GM18867 (cell line): ENCODE results near the gene ZNF317.

Experiments
- ATAC-seq: cut with Tn5 transposase; IDR thresholded peaks from one replicate; pipeline ENCODE4 v1.9.1; 2021; ENCODE audit warnings: mild to moderate bottlenecking, moderate library complexity; ENCODE audit not compliant: unreplicated experiment

ZNF317 gene

DNA sequence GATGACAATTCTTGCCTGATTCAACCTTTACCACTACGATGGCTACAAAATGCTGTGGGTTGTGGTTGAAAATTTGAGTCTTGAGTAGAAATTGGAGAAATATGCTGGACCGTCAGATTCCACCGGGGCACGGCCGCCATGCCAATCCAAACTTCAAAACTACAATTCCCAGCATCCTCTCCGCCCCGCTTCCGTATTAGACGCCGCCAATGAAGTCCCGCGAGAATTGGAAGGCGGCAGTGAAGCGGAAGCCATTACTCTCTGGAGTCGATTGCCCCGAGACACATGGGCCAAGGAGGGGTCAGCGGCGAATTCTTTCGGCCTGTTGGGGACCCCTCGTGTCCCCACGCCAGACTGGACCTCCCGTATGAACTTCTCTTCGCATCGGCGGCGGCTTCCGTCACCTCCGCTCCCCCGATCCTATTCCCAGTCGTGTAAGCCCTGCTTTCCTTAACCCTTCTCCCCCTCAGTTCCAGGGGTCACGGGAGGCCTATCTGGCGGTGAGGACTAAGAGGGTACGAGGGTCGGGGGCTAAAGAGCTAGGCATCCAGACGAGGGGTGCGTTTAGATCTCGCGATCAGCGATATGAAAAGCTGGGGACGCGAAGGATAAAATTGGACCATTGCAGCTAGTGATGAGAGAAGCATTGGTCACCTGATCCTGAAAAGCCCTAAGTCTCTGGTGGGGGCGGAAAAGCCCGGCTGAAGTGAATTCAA, at the start of gene ZNF317:
TSS of gene ZNF317 (plus strand) at position 239 of the 716 bp plus-strand sequence. CDS start 15,620 bp downstream, outside the sequence.
- ATAC-seq, result peak; percentile 97

DNA sequence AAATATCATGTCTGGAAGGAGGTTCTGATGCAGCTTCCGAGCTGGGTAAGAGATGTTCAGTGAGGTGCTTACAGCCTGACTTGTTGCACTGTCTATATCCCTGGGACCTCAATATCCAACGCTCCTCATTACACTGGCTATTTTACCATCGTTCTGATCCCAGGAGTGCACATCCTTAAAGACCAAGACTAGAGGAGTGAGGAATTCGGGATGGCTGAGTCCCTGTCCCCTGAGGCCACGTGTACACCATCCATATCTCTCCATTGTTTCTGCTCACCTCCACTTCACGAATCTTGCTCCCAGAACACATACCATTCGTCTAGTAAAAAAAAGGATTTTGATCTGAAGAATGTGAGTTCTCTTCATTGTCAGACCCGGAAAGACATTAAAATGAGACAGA, 32.8 kb upstream of the ZNF317 start, which contains the start of gene OR7G2:
TSS of gene OR7G2 (minus strand) at position 101 of the 400 bp plus-strand sequence. CDS start 4,232 bp downstream, outside the sequence.
- no peak for ATAC-seq

DNA sequence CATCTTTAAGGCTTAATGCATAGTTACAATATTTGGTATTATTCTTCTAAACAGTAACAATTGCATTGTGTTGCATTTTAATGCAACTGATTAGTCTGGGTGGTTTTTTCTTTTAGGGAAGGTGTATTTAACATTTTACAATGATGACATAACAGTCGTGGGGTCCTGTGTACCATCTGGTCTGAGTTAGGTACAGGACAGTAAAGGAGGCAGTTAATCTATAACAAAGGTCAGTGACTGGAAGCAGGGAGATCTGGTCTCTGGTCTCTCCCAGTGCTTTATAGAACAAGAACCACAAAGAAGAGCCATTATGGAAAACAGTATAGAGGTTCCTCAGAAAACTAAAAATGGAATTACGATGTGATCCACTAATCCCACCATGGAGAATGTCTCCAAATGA, 30.2 kb upstream of the ZNF317 start:
- no peak for ATAC-seq

DNA sequence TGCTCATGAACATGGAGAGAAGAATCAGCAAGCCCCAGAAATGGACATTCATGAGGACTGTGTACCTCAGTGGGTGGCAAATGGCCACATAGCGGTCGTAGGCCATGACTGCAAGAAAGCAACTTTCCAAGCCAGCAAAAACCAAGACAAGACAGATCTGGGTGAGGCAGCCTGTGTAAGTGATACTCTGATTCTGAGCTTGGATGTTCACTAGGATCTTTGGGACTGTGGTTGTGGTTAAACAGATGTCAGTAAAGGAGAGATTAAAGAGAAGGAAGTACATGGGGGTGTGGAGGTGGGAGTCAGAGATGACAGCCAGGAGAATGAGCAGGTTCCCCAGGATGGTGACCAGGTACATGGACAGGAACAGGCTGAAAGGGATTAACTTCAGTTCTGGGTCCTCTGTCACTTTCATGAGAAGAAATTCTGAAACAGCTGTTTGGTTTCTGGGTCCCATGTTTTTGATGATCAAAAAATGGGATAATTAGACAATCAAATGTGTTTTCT, 24.8 kb upstream of the ZNF317 start, which contains the start of gene OR7G1:
TSS of gene OR7G1 (minus strand) at position 457 of the 507 bp plus-strand sequence. CDS start at position 457, 0 bp downstream.
- no peak for ATAC-seq

DNA sequence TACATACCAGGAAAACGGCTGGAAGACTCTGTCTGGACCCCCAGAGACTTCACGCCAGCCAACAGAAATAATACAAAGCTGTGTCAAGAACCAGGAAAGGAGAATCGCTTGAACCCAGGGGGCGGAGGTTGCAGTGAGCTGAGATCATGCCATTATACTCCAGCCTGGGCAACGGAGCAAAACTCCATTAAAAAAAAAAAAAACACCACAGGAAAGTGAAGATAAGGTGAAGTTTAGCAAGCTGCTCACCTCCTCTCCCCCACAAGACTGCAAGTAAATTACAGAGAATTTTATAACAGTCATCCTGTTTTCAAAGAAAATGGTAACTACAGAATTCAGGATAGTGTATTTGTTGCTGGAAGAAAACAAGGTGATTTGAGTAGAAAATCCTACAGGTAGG, 23.6 kb upstream of the ZNF317 start:
- ATAC-seq, result no peak

DNA sequence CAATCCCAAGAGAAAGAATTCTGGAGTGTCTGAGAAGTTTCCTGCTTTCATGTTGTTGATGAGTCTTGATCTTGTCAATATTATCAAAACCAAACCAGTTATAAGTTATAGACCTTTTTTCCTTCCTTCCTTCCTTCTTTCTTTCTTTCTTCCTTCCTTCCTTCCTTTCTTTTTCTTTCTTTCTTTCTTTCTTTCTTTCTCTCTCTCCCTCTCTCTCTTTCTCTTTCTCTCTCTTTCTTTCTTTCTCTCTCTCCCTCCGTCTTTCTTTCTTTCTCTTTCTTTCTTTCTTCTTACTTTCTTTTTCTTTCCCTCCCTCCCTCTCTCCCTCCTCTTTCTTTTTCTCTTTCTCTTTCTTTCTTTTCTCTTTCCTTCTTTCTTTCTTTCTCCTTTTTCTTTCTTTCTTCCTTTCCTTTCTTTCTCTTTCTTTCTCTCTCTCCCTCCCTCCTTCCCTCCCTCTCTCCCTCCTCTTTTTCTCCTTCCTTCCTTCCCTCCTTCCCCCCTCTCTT, 13.2 kb upstream of the ZNF317 start, which contains the start of gene OR7G3:
TSS of gene OR7G3 (minus strand) at position 51 of the 506 bp plus-strand sequence. CDS start at position 51, 0 bp downstream.
- no peak for ATAC-seq

DNA sequence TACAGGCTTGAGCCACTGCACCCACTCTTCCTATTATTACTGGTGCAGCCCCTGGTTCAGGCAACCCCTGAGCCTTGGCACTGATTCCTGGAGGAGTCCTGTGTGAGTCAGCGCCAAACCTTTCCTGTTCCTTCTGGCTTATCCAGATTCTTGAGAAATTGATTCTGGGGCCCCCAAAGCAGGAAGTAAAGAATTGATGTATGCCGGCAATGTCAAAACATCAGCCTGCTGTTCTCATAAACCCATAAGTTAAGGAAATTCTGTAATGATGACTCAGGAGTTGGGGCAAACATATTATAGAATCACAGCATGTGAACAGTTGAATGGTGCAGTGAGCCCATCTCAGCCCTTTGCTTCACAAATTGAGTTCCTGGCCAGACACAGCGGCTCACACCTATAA, 12.0 kb upstream of the ZNF317 start:
- no peak for ATAC-seq

DNA sequence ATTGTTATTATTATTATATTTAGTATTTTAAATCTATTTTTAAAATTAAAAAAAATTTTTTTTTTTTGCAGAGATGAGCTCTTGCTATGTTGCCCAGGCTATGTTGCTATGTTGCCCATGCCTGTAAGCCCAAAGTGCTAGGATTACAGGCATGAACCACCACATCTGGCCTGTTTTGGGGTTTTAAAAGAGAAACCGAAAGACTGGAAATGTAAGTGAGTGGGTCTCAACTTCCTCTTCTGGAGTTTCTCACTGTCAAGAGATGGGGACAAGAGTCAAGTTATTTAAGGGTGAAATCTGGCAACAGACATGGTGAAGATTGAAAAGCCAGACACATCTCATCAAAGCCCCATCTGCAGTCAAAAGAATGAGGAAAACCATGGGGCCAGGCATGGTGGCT, 9.2 kb upstream of the ZNF317 start:
- ATAC-seq, result no peak

DNA sequence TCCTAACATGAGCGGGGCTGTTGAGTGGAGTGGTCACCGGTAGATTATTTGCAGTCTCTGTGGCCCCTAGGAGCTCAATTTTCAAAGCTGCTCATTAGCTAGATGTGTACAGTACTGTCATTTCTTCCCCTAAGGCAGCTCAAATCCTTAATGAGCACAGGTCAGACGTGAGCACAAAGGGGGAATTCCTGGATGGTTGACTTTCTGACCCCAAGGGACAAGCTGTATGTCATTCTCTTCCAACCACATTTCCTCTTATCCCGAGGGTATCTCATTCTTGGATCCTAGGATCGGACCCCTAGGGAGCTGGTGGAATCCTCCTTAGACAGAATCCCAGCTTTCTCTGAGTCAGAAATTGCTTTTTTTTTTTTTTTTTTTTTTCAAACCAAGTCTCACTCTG, 7.8 kb upstream of the ZNF317 start:
- ATAC-seq, result no peak

DNA sequence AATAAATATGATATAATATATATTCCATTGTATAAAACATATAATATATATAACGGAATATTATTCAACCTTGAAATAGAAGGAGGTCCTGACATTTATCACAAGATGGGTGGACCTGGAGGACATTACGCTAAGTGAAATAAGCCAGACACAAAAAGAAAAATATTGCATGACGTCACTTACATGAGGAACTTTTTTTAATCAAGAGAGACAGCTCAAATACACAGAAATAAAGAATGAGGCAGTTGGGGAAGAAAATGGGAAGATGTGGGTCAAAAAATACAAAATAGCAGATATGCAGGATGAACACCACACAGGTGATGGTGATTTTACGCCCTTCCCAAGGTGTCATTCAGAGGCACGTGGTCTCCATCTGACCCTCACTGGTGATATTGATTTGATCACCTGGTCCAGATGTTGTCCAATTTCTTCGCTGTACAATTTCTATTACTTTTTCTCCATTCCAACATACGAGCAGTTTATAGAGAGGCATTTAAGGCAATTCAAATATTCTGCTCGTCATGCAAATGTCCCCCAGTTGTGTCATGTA, 513 bp upstream of the ZNF317 start:
- peak; percentile 10 for ATAC-seq

DNA sequence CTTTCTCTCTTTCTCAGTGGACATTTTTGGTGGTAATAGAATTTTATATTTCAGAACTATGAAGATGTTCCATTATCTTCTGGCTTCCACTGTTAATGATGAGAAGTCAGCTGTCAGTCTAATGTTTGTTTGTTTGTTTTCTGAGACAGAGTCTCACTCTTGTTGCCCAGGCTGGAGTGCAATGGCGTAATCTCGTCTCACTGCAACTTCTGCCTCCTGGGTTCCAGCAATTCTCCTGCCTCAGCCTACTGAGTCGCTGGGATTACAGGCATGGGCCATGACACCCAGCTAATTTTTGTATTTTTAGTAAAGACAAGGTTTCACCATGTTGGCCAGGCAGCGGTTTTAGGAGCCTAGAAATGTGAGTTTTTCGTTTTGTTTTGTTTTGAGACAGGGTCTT, 4.7 kb downstream of the ZNF317 start:
- ATAC-seq, result no peak

DNA sequence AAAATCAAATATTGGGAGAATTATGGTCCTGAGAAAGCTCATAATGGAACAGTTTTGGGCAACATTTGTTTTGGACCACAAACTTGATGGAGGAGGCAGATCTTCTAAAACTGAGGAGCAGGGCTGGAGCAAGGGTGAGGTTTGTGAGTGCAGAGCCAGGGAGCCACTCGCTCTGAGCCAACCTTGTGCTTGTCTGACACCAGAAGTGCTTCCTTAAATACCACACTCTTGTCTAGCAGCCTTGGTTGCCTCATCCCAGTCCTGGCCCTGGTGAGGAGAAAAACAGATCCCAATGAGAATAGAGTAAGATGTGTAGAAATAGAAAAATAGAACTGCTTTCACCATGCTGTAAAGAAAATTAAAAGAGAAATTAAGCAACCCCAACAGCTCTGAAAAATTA, 6.7 kb downstream of the ZNF317 start:
- no peak for ATAC-seq

DNA sequence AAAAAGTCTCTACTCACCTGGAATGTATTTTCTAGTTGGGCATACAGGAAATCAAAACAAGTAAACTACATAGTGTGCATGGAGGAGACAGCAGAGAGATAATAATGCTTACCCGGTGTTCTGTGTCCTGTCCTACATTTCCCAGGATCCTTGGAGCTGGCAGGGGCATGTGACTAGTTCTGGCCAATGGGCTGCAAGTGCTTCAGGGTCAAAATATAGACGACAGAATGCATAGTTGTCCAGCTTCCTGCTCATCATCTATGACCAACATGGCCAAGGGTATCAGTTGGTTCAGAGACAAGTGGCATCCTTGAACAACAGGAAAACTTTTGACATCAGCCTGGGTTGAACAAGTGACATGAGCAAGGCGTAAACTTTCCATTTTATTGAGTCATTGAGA, 8.5 kb downstream of the ZNF317 start:
- no peak for ATAC-seq

DNA sequence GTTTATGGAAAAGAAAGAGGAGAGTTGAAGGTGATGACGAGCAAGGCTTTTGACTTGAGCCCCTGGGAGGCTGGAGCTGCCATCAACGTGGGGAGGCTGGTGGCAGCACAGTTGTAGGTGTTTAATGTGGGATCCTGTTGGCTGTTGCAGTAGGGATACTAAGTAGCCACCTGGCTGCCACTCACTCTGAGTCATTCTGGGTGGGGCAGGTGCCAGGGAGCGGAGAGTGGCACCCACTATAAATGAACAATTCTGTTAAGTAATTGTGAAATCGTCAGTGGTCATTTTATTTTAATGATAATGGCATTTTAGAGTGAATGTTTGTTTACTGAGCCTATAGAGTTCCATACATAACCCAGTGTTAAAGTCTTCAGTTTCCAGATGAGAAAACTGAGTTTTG, 9.8 kb downstream of the ZNF317 start:
- no peak for ATAC-seq

DNA sequence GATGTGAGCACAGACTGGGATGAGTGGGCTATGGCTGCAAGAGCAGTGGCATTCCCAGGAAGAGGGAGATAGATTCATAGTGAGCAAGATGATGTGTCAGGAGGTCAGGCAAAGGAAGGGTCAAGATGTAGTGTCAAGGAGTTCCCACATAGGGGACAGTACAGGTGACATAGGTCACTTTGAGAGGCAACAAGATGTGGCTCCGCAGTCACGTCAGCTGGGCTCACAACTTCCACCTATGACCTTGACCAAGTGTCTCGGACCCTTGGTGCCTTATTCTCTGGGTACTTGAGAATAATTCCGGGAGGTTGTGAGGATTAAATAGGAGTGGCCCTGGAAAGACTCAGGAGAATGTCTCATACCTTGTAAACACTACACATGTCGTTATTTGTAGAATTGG, 10.5 kb downstream of the ZNF317 start:
- no peak for ATAC-seq

DNA sequence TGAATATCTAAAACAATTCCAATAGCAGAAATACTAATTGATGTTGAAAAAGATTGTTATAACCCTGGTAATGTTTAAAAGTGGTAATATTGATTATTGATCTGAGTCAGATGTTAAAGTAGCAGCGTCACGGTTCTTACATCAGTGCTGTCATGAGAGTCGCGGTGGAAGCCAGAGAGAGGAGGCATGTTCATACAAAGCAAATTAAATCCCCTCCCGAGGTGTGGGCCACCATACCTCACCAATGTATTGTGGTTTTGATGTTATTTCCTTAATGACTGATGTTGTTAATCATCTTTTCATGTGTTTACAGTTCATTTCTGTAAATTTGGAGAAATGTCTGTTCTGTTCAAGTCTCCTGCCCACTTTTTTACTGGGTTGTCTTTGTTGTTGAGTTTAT, 11.2 kb downstream of the ZNF317 start:
- no peak for ATAC-seq

DNA sequence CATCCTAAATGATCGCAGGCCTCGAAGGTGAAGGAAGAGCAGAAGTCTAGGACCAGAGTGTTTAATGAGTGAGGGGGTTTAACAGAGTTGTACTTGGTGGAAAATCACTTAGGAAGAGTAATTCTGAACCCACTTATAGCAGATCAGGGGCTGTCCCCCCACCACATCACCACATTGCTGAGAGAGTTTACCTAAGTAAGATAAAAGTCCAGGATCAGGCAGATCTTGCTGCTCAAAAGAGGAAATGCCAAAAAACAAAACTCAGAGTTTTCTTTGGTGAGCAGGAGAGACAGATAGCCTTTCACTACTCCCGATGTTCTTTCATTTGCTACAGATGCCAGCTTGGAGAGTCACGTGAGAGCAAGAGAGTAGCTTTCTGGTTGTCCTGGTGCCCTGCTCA, 15.4 kb downstream of the ZNF317 start:
- no peak for ATAC-seq

DNA sequence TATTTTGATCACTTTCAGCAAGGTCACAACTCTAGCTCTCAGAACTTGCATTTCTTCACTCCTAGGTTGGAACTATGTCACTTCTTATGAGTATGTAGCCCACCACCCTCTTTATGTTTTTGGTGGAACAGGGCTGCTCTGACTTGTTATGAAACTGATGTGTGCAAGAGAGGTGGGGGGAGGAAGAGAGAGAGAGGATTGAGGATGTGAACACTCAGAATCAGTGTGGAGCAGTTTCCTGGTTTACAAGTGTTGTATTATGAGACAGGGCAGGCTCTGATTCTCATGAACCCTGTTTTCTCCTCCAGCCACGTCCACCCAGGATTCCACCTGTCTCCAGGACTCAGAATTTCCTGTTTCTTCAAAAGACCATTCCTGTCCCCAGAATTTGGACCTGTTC, 16.1 kb downstream of the ZNF317 start:
- no peak for ATAC-seq

DNA sequence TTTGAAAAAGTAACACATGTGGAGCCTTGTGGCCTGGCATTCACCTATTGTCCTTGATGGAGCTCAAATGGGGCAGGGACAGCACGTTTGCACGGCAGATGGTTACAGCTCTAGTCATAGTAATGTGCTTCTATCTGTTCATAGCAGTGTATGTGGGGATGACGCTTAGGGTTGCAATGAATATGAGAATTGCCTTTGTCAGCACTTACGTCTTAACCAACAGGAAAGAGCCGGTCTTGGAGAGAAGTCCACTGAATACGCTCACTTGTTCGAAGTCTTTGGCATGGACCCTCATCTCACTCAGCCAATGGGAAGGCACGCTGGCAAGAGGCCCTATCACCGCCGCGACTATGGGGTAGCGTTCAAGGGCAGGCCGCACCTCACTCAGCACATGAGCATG, 19.7 kb downstream of the ZNF317 start:
- ATAC-seq, result no peak

DNA sequence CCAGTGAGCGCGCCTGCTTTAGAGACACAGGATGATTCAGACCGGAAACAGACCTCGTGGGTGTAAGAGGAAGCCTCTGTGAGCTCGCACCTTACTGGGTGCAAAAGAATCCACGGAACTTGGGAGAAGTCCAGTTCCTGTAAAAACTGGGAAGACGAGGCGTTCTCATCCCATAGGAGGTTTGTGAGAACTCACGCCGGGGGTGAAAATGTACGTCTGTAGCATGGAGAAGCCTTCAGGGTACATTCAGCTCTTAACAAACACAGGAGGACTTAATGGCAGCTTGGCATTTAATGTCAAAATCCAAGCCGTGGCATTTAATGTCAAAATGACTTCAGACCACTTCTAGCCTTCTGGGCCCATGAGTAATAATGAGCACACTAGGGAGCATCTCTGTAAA, 21.2 kb downstream of the ZNF317 start:
- ATAC-seq, result no peak

DNA sequence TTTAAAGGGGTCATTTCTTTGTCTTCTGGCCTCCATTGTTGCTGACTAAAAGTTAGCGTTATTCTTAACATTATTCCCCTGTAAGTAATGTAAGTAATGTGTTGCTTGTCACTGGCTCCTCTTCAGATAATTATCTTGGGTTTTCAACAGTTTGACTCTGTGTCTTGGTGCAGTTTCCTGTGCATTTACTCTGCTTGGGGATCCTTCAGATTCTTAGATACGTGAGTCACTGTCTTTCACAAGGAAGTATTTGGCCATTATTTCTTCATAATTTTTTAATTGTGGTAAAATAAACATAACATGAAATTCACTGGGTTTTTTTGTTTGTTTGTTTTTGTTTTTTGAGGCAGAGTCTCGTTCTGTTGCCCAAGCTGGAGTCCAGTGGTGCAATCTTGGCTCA, 25.1 kb downstream of the ZNF317 start:
- ATAC-seq, result no peak

DNA sequence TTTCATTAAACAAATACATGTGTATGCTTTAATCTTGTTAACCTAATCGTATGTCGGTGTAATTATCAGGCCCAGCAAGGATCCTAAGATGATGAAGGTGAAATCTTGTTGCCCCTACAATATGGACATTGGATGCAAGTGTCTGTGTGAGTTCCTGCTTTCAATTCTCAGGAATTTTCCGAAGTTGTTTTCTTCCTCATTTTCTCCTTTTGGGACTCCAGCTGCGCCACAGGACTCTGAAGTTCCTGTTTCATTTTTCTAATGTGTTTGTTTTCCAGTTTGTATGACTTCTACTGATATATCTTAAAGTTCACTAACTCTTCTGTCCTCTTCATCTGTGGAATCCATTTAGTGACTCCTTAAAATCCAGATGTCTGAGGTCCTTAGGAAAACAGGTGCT, 26.6 kb downstream of the ZNF317 start:
- ATAC-seq, result no peak
